ENCODE results near the gene RHOB.

- TF ChIP-seq POLR2A (IDR thresholded peaks at IDR 0.05; ENCODE audit: low read depth, low read length) (no peak), TAF1 (IDR thresholded peaks at IDR 0.05; ENCODE audit: borderline replicate concordance, low read depth, low read length) (no peak), POLR2AphosphoS5 (IDR thresholded peaks at IDR 0.05; ENCODE audit: low read depth, low read length) (no peak)
Measured at GRCh38 chr2:20448977-20449306, 2.1 kb downstream of the RHOB start.

Measured in GM12892 (cell line).